H1 (cell line): ENCODE results near the gene STK11. TPM values are rescaled to one million over a fixed set of nuclear protein-coding genes. Genes with fewer than 3 reads are reported as not detected.

Experiments used
- CTCF ChIA-PET: fragments of 300-600 bp; sonication (Branson Sonifier 250); formaldehyde crosslinking; loops from one replicate; lab custom pipeline; 2021; ENCODE audit not compliant: partially characterized antibody; lab: Charles Lee
- POLR2A ChIA-PET: fragments of 300-600 bp; sonication (Branson Sonifier 250); formaldehyde crosslinking; loops from one replicate; lab custom pipeline; 2021; ENCODE audit warnings: inconsistent platforms; ENCODE audit not compliant: partially characterized antibody; lab: Charles Lee
- DNase-seq, 2 experiments: peaks; one replicate each; pipeline versions ENCODE4 v3.0.0 to v3.0.0-alpha.2; 2010 to 2022; ENCODE audit warnings: low spot score in 2 of 2, low read depth in 1 of 2, mixed read lengths in 1 of 2
- FAIRE-seq: peaks from 2 replicates; lab custom pipeline; 2011; peaks lifted over from hg19 to GRCh38; lab: Jason Lieb, UNC
- H2AFZ ChIP-seq: 2 replicates; pipeline ENCODE4 v1.8.1; 2012; ENCODE audit warnings: low read length, inconsistent platforms
- H2AK5ac ChIP-seq: 2 replicates; pipeline ENCODE4 v1.6.1; 2013; ENCODE audit warnings: low read depth, low read length
- H2BK120ac ChIP-seq: replicated peaks from 2 replicates; pipeline ENCODE3; 2013; ENCODE audit warnings: low read depth, low read length, inconsistent platforms
- H2BK12ac ChIP-seq: 2 replicates; pipeline ENCODE4 v1.6.1; 2013; ENCODE audit warnings: low read depth, low read length
- H2BK15ac ChIP-seq: 2 replicates; pipeline ENCODE4 v1.6.1; 2013; ENCODE audit warnings: low read length
- H2BK20ac ChIP-seq: 2 replicates; pipeline ENCODE4 v1.6.1; 2013; ENCODE audit warnings: low read length
- H2BK5ac ChIP-seq: 2 replicates; pipeline ENCODE4 v1.6.1; 2013; ENCODE audit warnings: low read depth, low read length
- H3K14ac ChIP-seq: 2 replicates; pipeline ENCODE4 v1.6.1; 2013; ENCODE audit warnings: inconsistent platforms; ENCODE audit not compliant: insufficient read length
- H3K18ac ChIP-seq: 2 replicates; pipeline ENCODE4 v1.6.1; 2013; ENCODE audit warnings: low read length; ENCODE audit errors: extremely low read depth
- H3K23ac ChIP-seq: 2 replicates; pipeline ENCODE4 v1.6.1; 2013; ENCODE audit warnings: inconsistent platforms; ENCODE audit not compliant: insufficient read length
- H3K23me2 ChIP-seq: 2 replicates; pipeline ENCODE4 v1.6.1; 2013; ENCODE audit warnings: low read depth, low read length
- H3K27ac ChIP-seq: 2 replicates; pipeline ENCODE4 v1.6.1; 2011; ENCODE audit warnings: low read depth, low read length, inconsistent platforms
- H3K27me3 ChIP-seq, 4 experiments: replicated peaks in 1 of 4; 1 replicate in 1 of 4; 2 replicates in 3 of 4; pipeline versions ENCODE4 v1.6.1 to v1.8.1; 2011 to 2013; ENCODE audit warnings: low read length in 3 of 4, mild to moderate bottlenecking in 3 of 4, inconsistent platforms in 2 of 4, mixed read lengths in 2 of 4, moderate library complexity in 1 of 4; ENCODE audit not compliant: control insufficient read depth in 3 of 4, insufficient read depth in 3 of 4; ENCODE audit errors: extremely low read depth in 1 of 4
- H3K36me3 ChIP-seq, 4 experiments: 2 replicates each; pipeline versions ENCODE4 v1.6.1 to v1.8.1; 2011 to 2013; ENCODE audit warnings: mild to moderate bottlenecking in 4 of 4, low read length in 3 of 4, moderate library complexity in 2 of 4, control low read depth in 1 of 4, inconsistent platforms in 1 of 4; ENCODE audit not compliant: insufficient read depth in 4 of 4, control insufficient read depth in 2 of 4
- H3K4ac ChIP-seq: replicated peaks from 2 replicates; pipeline ENCODE3; 2013; ENCODE audit warnings: low read length, low read depth, mixed read lengths, inconsistent platforms; ENCODE audit not compliant: insufficient read length
- H3K4me1 ChIP-seq, 4 experiments: replicated peaks in 1 of 4; 1 replicate in 1 of 4; 2 replicates in 3 of 4; pipeline versions ENCODE4 v1.6.1 to v1.8.1; 2011 to 2013; ENCODE audit warnings: low read length in 3 of 4, inconsistent platforms in 2 of 4, mixed read lengths in 1 of 4; ENCODE audit not compliant: insufficient read depth in 4 of 4, control insufficient read depth in 3 of 4
- H3K4me2 ChIP-seq, 2 experiments: 2 replicates each; pipeline versions ENCODE4 v1.6.1 to v1.8.1; 2011 to 2013; ENCODE audit warnings: low read depth in 2 of 2, low read length in 2 of 2, control low read depth in 1 of 2, inconsistent platforms in 1 of 2, mild to moderate bottlenecking in 1 of 2; ENCODE audit not compliant: insufficient read depth in 1 of 2
- H3K4me3 ChIP-seq, 4 experiments: fragments of 200-600, 300-600 bp in 1 of 4; sonication (generic), shearing (Covaris generic), sonication (Bioruptor Twin) in 1 of 4; 2 replicates each; pipeline versions ENCODE4 v1.5.1 to v1.8.1; 2011 to 2016; ENCODE audit warnings: low read length in 4 of 4, low read depth in 3 of 4, control low read depth in 2 of 4, inconsistent platforms in 2 of 4, mild to moderate bottlenecking in 2 of 4, mixed read lengths in 1 of 4, moderate library complexity in 1 of 4; ENCODE audit not compliant: insufficient read depth in 2 of 4; ENCODE audit errors: extremely low read depth in 1 of 4
- H3K56ac ChIP-seq: replicated peaks from 2 replicates; pipeline ENCODE3; 2013; ENCODE audit warnings: low read depth, mild to moderate bottlenecking, mixed read lengths, low read length, inconsistent platforms; ENCODE audit not compliant: insufficient read length
- H3K79me1 ChIP-seq: 2 replicates; pipeline ENCODE4 v1.6.1; 2013; ENCODE audit warnings: low read depth, low read length, control low read depth
- H3K79me2 ChIP-seq, 2 experiments: 2 replicates each; pipeline versions ENCODE4 v1.6.1 to v1.8.1; 2012 to 2013; ENCODE audit warnings: low read length in 2 of 2, mild to moderate bottlenecking in 2 of 2, inconsistent platforms in 1 of 2; ENCODE audit not compliant: insufficient read depth in 2 of 2, control insufficient read depth in 1 of 2
- H3K9ac ChIP-seq, 4 experiments: replicated peaks in 1 of 4; 1 replicate in 1 of 4; 2 replicates in 3 of 4; pipeline versions ENCODE4 v1.6.1 to v1.8.1; 2011 to 2013; ENCODE audit warnings: low read depth in 3 of 4, low read length in 3 of 4, control low read depth in 2 of 4, mild to moderate bottlenecking in 2 of 4, moderate library complexity in 2 of 4, inconsistent platforms in 1 of 4; ENCODE audit errors: extremely low read depth in 1 of 4
- H3K9me3 ChIP-seq, 2 experiments: 2 replicates each; pipeline versions ENCODE4 v1.6.1 to v1.8.1; 2012 to 2013; ENCODE audit warnings: mild to moderate bottlenecking in 2 of 2, moderate library complexity in 2 of 2, control low read depth in 1 of 2, inconsistent platforms in 1 of 2, low read depth in 1 of 2, low read length in 1 of 2, mixed read lengths in 1 of 2; ENCODE audit not compliant: insufficient read depth in 2 of 2
- H4K20me1 ChIP-seq, 2 experiments: replicated peaks in 1 of 2; 2 replicates each; pipeline versions ENCODE3 to v1.8.1; 2011 to 2013; ENCODE audit warnings: inconsistent platforms in 2 of 2, low read length in 2 of 2, mild to moderate bottlenecking in 1 of 2; ENCODE audit not compliant: insufficient read depth in 2 of 2, control insufficient read depth in 1 of 2
- H4K5ac ChIP-seq: 2 replicates; pipeline ENCODE4 v1.6.1; 2013; ENCODE audit warnings: low read length, low read depth, mixed read lengths, inconsistent platforms; ENCODE audit not compliant: insufficient read length
- H4K8ac ChIP-seq: 2 replicates; pipeline ENCODE4 v1.8.0; 2013; ENCODE audit warnings: mild to moderate bottlenecking, moderate library complexity, low read length, inconsistent platforms; ENCODE audit not compliant: insufficient read depth; ENCODE audit errors: extremely low read depth
- H4K91ac ChIP-seq: replicated peaks from 2 replicates; pipeline ENCODE3; 2013; ENCODE audit warnings: low read length, mixed read lengths, inconsistent platforms; ENCODE audit not compliant: insufficient read length
- BCL11A ChIP-seq, 2 experiments: IDR thresholded peaks; one replicate each; pipeline ENCODE4 v1.6.1; 2011; ENCODE audit warnings: low read depth in 2 of 2, low read length in 2 of 2, mild to moderate bottlenecking in 2 of 2
- EZH2 ChIP-seq: fragments of 200-600 bp; sonication (generic); IDR thresholded peaks from 2 replicates; pipeline ENCODE4 v1.7.1; 2012; ENCODE audit warnings: low read depth, mild to moderate bottlenecking, moderate library complexity, low read length, inconsistent platforms; ENCODE audit not compliant: severe bottlenecking
- GTF2F1 ChIP-seq: IDR thresholded peaks from 2 replicates; pipeline ENCODE4 v1.6.1; 2012; ENCODE audit warnings: low read depth, low read length, improper control_type of control experiment, borderline replicate concordance
- HDAC6 ChIP-seq: IDR thresholded peaks from one replicate; pipeline ENCODE4 v1.7.1; 2012; ENCODE audit warnings: low read depth, mild to moderate bottlenecking, inconsistent platforms, low read length, moderate library complexity
- JUN ChIP-seq: IDR thresholded peaks from 2 replicates; pipeline ENCODE4 v1.6.1; 2011; ENCODE audit warnings: low read depth, mild to moderate bottlenecking, improper control_type of control experiment, low read length
- KDM4A ChIP-seq: IDR thresholded peaks from one replicate; pipeline ENCODE4 v1.7.1; 2012; ENCODE audit warnings: low read depth, mild to moderate bottlenecking, moderate library complexity, low read length, inconsistent platforms; ENCODE audit not compliant: severe bottlenecking
- RAD21 ChIP-seq, 2 experiments: IDR thresholded peaks in 1 of 2; conservative IDR thresholded peaks in 1 of 2; 2 replicates each; pipeline ENCODE4 v1.6.1; 2011; ENCODE audit warnings: low read depth in 2 of 2, low read length in 2 of 2, improper control_type of control experiment in 1 of 2, inconsistent platforms in 1 of 2, mild to moderate bottlenecking in 1 of 2, moderate library complexity in 1 of 2
- RBBP5 ChIP-seq: IDR thresholded peaks from 2 replicates; pipeline ENCODE4 v1.7.1; 2012; ENCODE audit warnings: low read depth, mild to moderate bottlenecking, inconsistent platforms, low read length, moderate library complexity, borderline replicate concordance
- SP4 ChIP-seq: IDR thresholded peaks from 2 replicates; pipeline ENCODE4 v1.6.1; 2012; ENCODE audit warnings: low read length, inconsistent platforms
- TAF7 ChIP-seq: optimal IDR thresholded peaks from 2 replicates; pipeline ENCODE3; 2011; ENCODE audit warnings: low read depth, mild to moderate bottlenecking, inconsistent platforms, low read length, moderate library complexity, borderline replicate concordance
- ZNF274 ChIP-seq: IDR thresholded peaks from 2 replicates; pipeline ENCODE4 v1.7.0; 2012; ENCODE audit warnings: low read length, borderline replicate concordance; ENCODE audit errors: extremely low read depth
- whole genome bisulfite sequencing, 2 experiments: shearing (Covaris generic) in 1 of 2; methylation state at CpG; one replicate each; pipeline versions ENCODE4 v1.1.6 to v1.1.7; 2013 to 2015; ENCODE audit warnings: low lambda C conversion rate in 2 of 2, mixed read lengths in 2 of 2, inconsistent platforms in 1 of 2, low coverage in 1 of 2, missing lambda C conversion rate in 1 of 2; ENCODE audit not compliant: insufficient replicate concordance in 2 of 2, insufficient coverage in 1 of 2, insufficient read length in 1 of 2; ENCODE audit errors: extremely low coverage in 1 of 2, missing lambda C conversion rate in 1 of 2; 5-methylcytosine and 5-hydroxymethylcytosine counted together
- polyA plus RNA-seq, 7 experiments: library from polyadenylated mRNA; depleted of rRNA in 3 of 7; stranded (reverse) in 5 of 7; unstranded in 2 of 7; fragments of >200 nt in 5 of 7; fragments of 200-250 nt in 2 of 7; gene quantifications; 1 replicate in 5 of 7; 2 replicates in 1 of 7; 4 replicates in 1 of 7; pipeline versions ENCODE4 v1.2.1 to v1.2.3, GENCODE V29; 2011 to 2013; ENCODE audit warnings: missing spikeins in 2 of 7, mixed read lengths in 2 of 7
- total RNA-seq: library from RNA; stranded (reverse); fragmentation: NEBNext Ultra II Directional; extraction: Animal tissue kit (Norgen Biotek cat#: 25700); gene quantifications from 2 replicates; pipeline ENCODE4 v1.2.1, GENCODE V29; 2021

Gene STK11
- total and polyA plus RNA-seq, 2 of the 8 experiments (the other 6 are each of a cell fraction or from before 2014, with no cell fraction given), result 45.3 to 70.7 TPM

GRCh38 chr19:1156830-1157615, 48.6 kb upstream of the STK11 start:
- Histone ChIP-seq H3K79me1 (peaks cover 7% of the 10 kb centered on the region), H4K5ac (no peak overlapping the region), H2BK20ac (no peak overlapping the region), H3K4me3 (no peak overlapping the region), H3K27me3 (no peaks in the 10 kb centered on the region), H2BK120ac (no peak overlapping the region), H3K36me3 (peaks cover 0 to 9% (median 0%) of the 10 kb centered on the region in 4 experiments; a peak in 1 of 8 replicates), H3K18ac (no peak overlapping the region), H2AK5ac (no peak overlapping the region), H4K20me1 (peaks cover 0 to 15% of the 10 kb centered on the region in 2 experiments), H3K14ac (no peak overlapping the region), H4K8ac (no peak overlapping the region; the same call in 1 of the 2 replicates), H3K9ac (no peak overlapping the region), H2BK5ac (no peak overlapping the region), H3K23me2 (no peaks in the 10 kb centered on the region), H3K27ac (no peak overlapping the region), H3K56ac (no peak overlapping the region), H4K91ac (no peak overlapping the region), H3K4me2 (no peak overlapping the region), H3K79me2 (peaks cover 0 to 9% of the 10 kb centered on the region in 2 experiments; a peak in 1 of 4 replicates), H2BK15ac (no peak overlapping the region), H3K23ac (no peak overlapping the region), H3K4me1 (peaks cover 0 to 4% (median 0%) of the 10 kb centered on the region in 4 experiments; a peak in 3 of 7 replicates), H3K4ac (no peak overlapping the region), H2BK12ac (no peak overlapping the region), H3K9me3 (no peaks in the 10 kb centered on the region), H2AFZ (no peak overlapping the region)
- ChIA-PET CTCF (interaction anchor here (0.6 to 1.8 kb wide), 5 partner anchors 26 to 317 kb away, joined by 3 to 7 read pairs (median 3); no protein-coding TSS in a partner anchor), POLR2A (interaction anchor here (0.9 to 1.9 kb wide), 2 partner anchors 13 to 53 kb away, joined by 4 read pairs; partner anchors contain the start of gene GPX4)
- WGBS, 2 experiments, result 95% methylated on average over 10 of the region's 46 CpGs; no CpG with 5 or more reads in 1 of the 2 experiments
- FAIRE-seq (no peak), DNase-seq (no peak)
- TF ChIP-seq BCL11A (IDR thresholded peaks at IDR 0.05; ENCODE audit: low read depth in 2 of 2, low read length in 2 of 2) (no peak), RBBP5 (no peak), GTF2F1 (no peak), EZH2 (no peak), TAF7 (no peak), RAD21 (IDR thresholded peaks at IDR 0.05 in 1 of 2, conservative IDR thresholded peaks at IDR 0.05 in 1 of 2; ENCODE audit: low read depth in 2 of 2, low read length in 2 of 2) (no peak), SP4 (no peak), KDM4A (no peak), JUN (no peak), ZNF274 (no peak), HDAC6 (no peak)
